ENCODE measurements around the gene PAPLN.

The PAPLN gene

DNA sequence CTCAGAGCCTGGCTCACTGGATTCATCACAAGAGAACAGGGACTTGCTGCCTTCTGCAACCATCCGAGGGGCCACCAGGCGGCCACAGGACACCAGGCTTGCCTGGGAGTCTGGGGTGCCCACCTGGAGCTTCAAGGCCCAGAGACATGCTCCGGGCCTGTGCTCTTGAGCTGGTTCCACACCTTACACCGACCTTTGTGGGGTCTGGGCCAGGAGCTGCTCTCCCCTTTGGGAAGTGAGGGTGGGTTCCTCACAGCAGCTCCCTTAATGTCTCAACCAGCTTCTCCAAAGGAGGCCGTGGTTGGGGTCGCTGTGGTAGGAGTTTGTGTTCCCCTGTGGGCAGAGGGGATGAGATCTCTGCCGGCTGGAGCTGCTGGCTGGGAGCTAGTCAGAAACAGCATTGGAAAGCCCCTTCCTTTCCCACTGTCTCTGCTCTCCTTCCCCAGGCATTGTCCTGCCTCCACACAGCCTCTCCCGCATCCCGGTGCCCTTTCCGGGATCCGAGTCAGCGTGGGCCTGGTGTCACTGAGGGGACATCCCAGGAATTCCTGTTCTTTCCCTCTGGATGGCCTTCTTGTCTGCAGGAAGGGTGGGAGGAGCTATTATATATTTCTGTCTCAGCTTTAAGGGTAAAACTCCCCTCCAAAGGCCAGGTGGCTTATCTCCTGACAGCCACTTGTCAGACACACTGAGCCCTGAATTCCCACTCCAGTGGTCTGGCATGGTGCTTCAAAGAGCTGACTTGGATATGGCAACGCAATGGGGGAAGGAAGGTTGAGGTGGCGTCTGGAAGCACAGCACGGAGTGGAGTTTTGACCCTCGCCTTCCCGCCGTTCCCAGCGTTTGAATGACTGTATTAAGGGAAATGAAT is 5.1 kb upstream of the PAPLN start:
- DNase-seq (ENCODE audit: low read depth in 2 of 2) = no peak

GRCh38 chr14:73232984-73233383 is 4.3 kb upstream of the PAPLN start:
- no peak for DNase-seq (ENCODE audit: low read depth in 2 of 2)

- no peak for DNase-seq (ENCODE audit: low read depth in 2 of 2)
These were observed 3.7 kb upstream of the PAPLN start for GRCh38 chr14:73233564-73233963.

- DNase-seq (ENCODE audit: low read depth in 2 of 2) = no peak
These were observed 3.3 kb upstream of the PAPLN start for GRCh38 chr14:73234029-73234428.

GRCh38 chr14:73234586-73235394 is 2.5 kb upstream of the PAPLN start:
- no peak for DNase-seq (ENCODE audit: low read depth in 2 of 2)

DNA sequence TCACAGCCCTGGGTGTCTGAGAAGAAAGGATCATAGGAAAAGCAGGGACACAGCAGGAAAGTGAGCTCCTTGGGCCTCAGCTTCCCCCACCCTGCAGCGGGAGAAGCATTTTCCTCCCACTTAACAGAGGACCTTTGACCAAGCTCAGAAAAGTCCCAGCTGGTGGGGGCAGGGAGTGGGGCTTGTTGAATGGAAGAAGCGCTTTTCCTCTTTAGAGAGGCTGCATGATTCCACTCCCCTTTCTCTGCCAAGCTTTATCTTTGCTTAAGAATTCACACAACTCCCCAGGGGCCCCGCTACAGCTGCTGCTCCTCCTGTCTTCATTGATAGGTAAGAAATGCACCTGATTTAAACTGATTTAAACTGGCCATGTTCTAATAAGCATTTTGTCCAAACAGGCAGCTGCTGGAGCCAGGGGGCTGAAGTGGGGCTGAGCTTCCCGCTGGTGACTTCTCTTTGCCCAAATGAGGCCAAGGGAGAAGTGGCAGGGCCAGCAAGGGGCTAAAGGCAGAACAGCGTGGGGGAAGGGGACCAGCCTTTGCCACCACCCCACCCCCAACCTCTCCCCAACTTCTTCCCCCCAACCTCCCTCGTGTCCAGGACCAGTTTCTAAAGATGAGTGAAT is 1.7 kb upstream of the PAPLN start:
- DNase-seq (ENCODE audit: low read depth in 2 of 2) = no peak

GRCh38 chr14:73236157-73236556 is 1.1 kb upstream of the PAPLN start:
- DNase-seq (ENCODE audit: low read depth in 2 of 2) = no peak

- DNase-seq (ENCODE audit: low read depth in 2 of 2) = no peak
These were observed 521 bp upstream of the PAPLN start for GRCh38 chr14:73236752-73237218.

- DNase-seq (ENCODE audit: low read depth in 2 of 2) = no peak
These were observed 599 bp downstream of the PAPLN start for GRCh38 chr14:73237786-73238423.

- no peak for DNase-seq (ENCODE audit: low read depth in 2 of 2)
These were observed 1.1 kb downstream of the PAPLN start for GRCh38 chr14:73238424-73238852.

DNA sequence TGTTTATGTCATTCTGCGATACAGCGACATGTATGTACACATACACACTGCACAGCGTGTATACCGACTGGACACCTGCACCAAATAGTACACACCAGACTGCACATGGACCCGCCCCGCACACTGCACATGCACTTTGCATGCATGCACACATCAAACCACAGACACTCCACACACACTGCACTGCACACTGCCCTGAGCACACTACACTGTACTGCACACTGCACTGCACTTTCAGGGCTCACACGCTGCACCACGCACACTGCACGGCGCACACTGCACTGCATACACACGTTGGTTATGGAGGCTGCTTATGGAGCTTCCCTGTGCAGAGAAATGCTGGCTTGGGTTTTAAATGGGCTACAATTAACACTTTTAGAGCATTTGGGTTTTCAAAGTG is 1.6 kb downstream of the PAPLN start:
- no peak for DNase-seq (ENCODE audit: low read depth in 2 of 2)

- DNase-seq (ENCODE audit: low read depth in 2 of 2) = no peak
These were observed 2.3 kb downstream of the PAPLN start for GRCh38 chr14:73239393-73240241.

- no peak for DNase-seq (ENCODE audit: low read depth in 2 of 2)
These were observed 3.6 kb downstream of the PAPLN start for GRCh38 chr14:73240816-73241480.

DNA sequence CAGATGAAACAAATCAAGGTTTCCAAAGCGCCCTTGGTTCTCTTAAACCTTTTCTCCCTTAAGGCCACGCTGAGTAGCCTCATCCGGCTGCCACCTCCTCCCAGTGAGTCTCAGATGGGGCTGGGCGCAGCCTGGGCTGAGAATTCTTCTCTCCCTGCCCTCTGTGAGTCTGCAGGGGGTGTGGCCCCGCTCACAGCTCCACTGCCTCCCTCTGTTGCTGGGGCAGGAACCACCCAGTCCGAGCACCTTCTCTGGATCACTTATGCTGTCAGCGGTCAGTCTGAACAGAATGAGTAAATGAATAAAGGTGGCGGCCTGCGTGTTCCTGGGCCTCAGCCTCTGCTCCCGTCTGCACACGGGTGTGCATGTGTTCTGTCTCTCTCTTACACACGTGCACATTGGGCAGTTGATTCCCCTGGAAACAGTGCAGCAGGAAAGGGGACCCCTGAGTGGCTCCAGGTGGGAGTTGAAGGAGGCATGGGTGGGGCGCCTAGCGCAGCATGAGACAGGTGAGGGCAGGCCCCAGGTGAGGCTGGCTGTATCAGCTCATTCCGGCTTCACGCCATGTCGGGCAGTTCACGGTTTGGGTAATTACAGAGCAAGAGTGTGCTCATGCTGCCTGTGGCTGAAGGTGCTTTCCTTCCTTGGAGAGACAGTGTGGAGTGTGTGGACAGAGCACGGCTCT is 4.3 kb downstream of the PAPLN start:
- DNase-seq (ENCODE audit: low read depth in 2 of 2) = no peak

GRCh38 chr14:73242357-73242901 is 5.1 kb downstream of the PAPLN start:
- no peak for DNase-seq (ENCODE audit: low read depth in 2 of 2)

- DNase-seq (ENCODE audit: low read depth in 2 of 2) = no peak
These were observed 6.0 kb downstream of the PAPLN start for GRCh38 chr14:73243341-73243740.

DNA sequence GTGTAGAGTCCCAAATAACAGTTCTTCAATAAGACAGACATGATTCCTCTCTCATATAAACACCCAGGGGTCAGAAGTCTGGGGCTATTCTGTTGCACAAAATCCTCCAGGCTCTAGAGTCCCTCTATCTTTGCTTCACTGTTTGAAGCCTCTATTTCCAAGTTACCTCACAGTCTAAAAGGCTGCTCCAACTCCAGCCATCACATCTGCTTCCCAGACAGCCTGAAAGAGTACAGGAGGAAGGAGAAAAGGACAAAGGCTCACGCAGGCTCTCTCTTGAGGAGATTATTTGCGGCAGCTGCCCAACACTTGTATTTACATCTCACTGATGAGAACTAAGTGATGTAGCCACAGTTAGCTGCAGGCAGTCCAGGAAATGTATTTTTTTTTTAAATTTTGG is 6.4 kb downstream of the PAPLN start:
- DNase-seq (ENCODE audit: low read depth in 2 of 2) = no peak

DNA sequence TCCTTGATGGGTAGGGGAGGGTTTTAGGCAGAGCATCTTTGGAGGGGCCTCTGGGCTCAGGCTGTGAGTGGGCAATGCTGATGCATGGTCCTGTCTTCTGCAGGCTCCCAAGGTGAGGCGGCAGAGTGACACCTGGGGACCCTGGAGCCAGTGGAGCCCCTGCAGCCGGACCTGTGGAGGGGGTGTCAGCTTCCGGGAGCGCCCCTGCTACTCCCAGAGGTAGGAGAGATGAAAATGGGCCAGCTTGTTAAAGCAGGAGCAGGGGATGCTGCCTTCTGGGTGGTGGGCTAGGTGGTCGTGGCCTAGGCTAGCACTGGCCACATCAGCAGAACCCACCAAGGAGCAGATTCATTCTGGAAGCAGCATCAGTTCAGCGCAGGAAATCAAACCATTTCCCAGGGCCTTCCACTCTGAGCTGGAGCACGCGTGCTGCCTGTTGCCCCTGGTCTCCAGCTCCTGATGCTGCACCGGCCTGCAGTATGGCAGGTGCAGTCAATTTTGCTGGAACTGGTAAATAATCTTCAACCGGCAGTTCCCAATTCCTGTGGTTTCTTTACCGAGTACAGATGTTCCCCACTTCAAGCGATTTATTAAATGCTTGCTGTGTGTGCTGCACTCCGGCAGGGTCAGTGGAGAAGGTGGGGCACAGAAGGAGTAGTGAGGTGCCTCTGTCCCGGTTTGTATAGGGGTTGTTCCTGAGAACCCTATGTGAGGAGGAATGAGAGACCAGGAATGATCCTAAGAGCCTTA is 7.4 kb downstream of the PAPLN start:
- DNase-seq (ENCODE audit: low read depth in 2 of 2) = no peak
